PC-3 (cell line): ENCODE data around the gene RAB7A.

Experiments
- EZH2 ChIP-seq: fragments of 300-600 bp; sonication (generic); IDR thresholded peaks from one replicate; pipeline ENCODE4 v1.6.1; 2017; ENCODE audit warnings: antibody characterized with exemption, mild to moderate bottlenecking, low read length; ENCODE audit not compliant: unreplicated experiment
- EZH2phosphoT487 ChIP-seq: fragments of 300-600 bp; sonication (generic); IDR thresholded peaks from 2 replicates; pipeline ENCODE4 v1.6.1; 2018; ENCODE audit warnings: mild to moderate bottlenecking, antibody characterized with exemption, low read length, borderline replicate concordance
- TF ChIP-seq, protein P1 (sequence below): fragments of 300-600 bp; sonication (generic); conservative IDR thresholded peaks from 2 replicates; pipeline ENCODE4 v1.5.1; 2017; ENCODE audit warnings: antibody characterized with exemption, low read depth, mild to moderate bottlenecking, low read length

GRCh38 chr3:128698211-128699047 lies 27.6 kb upstream of the RAB7A start:
- TF ChIP-seq, protein P1, sequence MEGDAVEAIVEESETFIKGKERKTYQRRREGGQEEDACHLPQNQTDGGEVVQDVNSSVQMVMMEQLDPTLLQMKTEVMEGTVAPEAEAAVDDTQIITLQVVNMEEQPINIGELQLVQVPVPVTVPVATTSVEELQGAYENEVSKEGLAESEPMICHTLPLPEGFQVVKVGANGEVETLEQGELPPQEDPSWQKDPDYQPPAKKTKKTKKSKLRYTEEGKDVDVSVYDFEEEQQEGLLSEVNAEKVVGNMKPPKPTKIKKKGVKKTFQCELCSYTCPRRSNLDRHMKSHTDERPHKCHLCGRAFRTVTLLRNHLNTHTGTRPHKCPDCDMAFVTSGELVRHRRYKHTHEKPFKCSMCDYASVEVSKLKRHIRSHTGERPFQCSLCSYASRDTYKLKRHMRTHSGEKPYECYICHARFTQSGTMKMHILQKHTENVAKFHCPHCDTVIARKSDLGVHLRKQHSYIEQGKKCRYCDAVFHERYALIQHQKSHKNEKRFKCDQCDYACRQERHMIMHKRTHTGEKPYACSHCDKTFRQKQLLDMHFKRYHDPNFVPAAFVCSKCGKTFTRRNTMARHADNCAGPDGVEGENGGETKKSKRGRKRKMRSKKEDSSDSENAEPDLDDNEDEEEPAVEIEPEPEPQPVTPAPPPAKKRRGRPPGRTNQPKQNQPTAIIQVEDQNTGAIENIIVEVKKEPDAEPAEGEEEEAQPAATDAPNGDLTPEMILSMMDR: no peak
- TF ChIP-seq EZH2: no peak
- TF ChIP-seq EZH2phosphoT487: no peak
